DND-41 (cell line): Measurements from ENCODE around the gene EPHA8.

ENCODE experiments used
- ATAC-seq: fragments of 200-7000 bp; cut with Tn5 transposase; 3 replicates; pipeline ENCODE4 v1.9.1; 2021; ENCODE audit warnings: low read depth; ENCODE audit not compliant: insufficient read depth
- DNase-seq: peaks from one replicate; pipeline ENCODE4 v3.0.0-alpha.2; 2020
- H2AFZ ChIP-seq: 2 replicates; pipeline ENCODE4 v1.6.0; 2012; ENCODE audit warnings: low read depth, low read length
- H3K27ac ChIP-seq: 2 replicates; pipeline ENCODE4 v1.5.1; 2012; ENCODE audit warnings: low read length, inconsistent platforms
- H3K27me3 ChIP-seq: fragments of 200-600 bp; sonication (generic); 2 replicates; pipeline ENCODE4 v1.6.0; 2012; ENCODE audit warnings: low read length, mild to moderate bottlenecking, inconsistent platforms; ENCODE audit not compliant: insufficient read depth, poor library complexity
- H3K36me3 ChIP-seq: 2 replicates; pipeline ENCODE4 v1.5.1; 2012; ENCODE audit warnings: low read length, inconsistent platforms; ENCODE audit not compliant: insufficient read depth
- H3K4me1 ChIP-seq: 2 replicates; pipeline ENCODE4 v1.5.1; 2012; ENCODE audit warnings: mild to moderate bottlenecking, low read length; ENCODE audit not compliant: insufficient read depth
- H3K4me2 ChIP-seq: 2 replicates; pipeline ENCODE4 v1.6.0; 2012; ENCODE audit warnings: mild to moderate bottlenecking, moderate library complexity, low read length, inconsistent platforms; ENCODE audit not compliant: insufficient read depth
- H3K4me3 ChIP-seq, 2 experiments: fragments of 200-600 bp in 1 of 2; shearing (Covaris generic) in 1 of 2; 2 replicates each; pipeline ENCODE4 v1.5.1; 2012 to 2016; ENCODE audit warnings: inconsistent platforms in 2 of 2, low read length in 2 of 2, mild to moderate bottlenecking in 2 of 2, low read depth in 1 of 2, moderate library complexity in 1 of 2
- H3K79me2 ChIP-seq: 2 replicates; pipeline ENCODE4 v1.6.0; 2012; ENCODE audit warnings: low read length, inconsistent platforms; ENCODE audit not compliant: insufficient read depth
- H3K9ac ChIP-seq: 2 replicates; pipeline ENCODE4 v1.6.0; 2012; ENCODE audit warnings: low read depth, mild to moderate bottlenecking, inconsistent platforms, low read length, moderate library complexity
- H3K9me3 ChIP-seq: 2 replicates; pipeline ENCODE4 v1.5.1; 2012; ENCODE audit warnings: low read length, moderate library complexity, mild to moderate bottlenecking, inconsistent platforms; ENCODE audit not compliant: insufficient read depth, severe bottlenecking
- H4K20me1 ChIP-seq: 2 replicates; pipeline ENCODE4 v1.6.0; 2012; ENCODE audit warnings: low read length; ENCODE audit not compliant: insufficient read depth
- EZH2 ChIP-seq: IDR thresholded peaks from 3 replicates; pipeline ENCODE4 v1.6.1; 2012; ENCODE audit warnings: borderline replicate concordance, low read depth, mild to moderate bottlenecking, moderate library complexity, low read length, inconsistent platforms; ENCODE audit not compliant: severe bottlenecking
- TF ChIP-seq, protein P1 (sequence below): IDR thresholded peaks from 2 replicates; pipeline ENCODE4 v1.5.1; 2012; ENCODE audit warnings: borderline replicate concordance, low read length, moderate library complexity, mild to moderate bottlenecking; ENCODE audit not compliant: poor library complexity, severe bottlenecking; ENCODE audit errors: extremely low read depth

Gene EPHA8

DNA sequence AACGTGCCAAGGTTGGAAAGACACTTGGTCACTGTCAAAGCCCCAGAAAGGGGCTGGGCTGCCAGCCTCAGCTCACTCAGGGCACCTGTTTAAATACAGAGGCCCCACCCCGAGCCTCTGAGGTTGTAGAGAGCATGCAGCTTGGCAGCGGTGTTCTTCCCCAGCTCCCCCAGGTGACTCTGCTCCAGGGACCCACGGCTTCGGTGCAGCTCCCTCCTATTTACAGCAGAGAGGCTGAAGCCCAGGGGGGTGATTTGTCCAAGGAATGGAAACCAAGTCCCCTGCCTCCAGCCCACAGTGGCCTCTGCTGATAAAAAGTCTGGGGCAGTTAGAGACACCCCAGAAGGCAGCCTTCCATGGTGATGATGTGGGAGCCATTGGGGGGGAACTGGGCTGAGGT is 64.0 kb downstream of the EPHA8 start:
- TF ChIP-seq, protein P1, sequence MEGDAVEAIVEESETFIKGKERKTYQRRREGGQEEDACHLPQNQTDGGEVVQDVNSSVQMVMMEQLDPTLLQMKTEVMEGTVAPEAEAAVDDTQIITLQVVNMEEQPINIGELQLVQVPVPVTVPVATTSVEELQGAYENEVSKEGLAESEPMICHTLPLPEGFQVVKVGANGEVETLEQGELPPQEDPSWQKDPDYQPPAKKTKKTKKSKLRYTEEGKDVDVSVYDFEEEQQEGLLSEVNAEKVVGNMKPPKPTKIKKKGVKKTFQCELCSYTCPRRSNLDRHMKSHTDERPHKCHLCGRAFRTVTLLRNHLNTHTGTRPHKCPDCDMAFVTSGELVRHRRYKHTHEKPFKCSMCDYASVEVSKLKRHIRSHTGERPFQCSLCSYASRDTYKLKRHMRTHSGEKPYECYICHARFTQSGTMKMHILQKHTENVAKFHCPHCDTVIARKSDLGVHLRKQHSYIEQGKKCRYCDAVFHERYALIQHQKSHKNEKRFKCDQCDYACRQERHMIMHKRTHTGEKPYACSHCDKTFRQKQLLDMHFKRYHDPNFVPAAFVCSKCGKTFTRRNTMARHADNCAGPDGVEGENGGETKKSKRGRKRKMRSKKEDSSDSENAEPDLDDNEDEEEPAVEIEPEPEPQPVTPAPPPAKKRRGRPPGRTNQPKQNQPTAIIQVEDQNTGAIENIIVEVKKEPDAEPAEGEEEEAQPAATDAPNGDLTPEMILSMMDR = no peak
- TF ChIP-seq EZH2 = no peak
- no peak overlapping the region for H3K27ac ChIP-seq
- H3K4me1 ChIP-seq = no peaks in the 10 kb centered on the region
- no peak overlapping the region for H3K4me3 ChIP-seq
- peaks cover 3% of the 10 kb centered on the region for H3K27me3 ChIP-seq
- no peak overlapping the region for H3K4me2 ChIP-seq
- H3K79me2 ChIP-seq = no peaks in the 10 kb centered on the region
- no peak overlapping the region for H3K9ac ChIP-seq
- ATAC-seq (no peak), DNase-seq (no peak)
- H4K20me1 ChIP-seq = no peaks in the 10 kb centered on the region; the same call in 1 of the 2 replicates
- no peak overlapping the region for H2AFZ ChIP-seq
- H3K9me3 ChIP-seq = no peaks in the 10 kb centered on the region
- no peaks in the 10 kb centered on the region for H3K36me3 ChIP-seq

DNA sequence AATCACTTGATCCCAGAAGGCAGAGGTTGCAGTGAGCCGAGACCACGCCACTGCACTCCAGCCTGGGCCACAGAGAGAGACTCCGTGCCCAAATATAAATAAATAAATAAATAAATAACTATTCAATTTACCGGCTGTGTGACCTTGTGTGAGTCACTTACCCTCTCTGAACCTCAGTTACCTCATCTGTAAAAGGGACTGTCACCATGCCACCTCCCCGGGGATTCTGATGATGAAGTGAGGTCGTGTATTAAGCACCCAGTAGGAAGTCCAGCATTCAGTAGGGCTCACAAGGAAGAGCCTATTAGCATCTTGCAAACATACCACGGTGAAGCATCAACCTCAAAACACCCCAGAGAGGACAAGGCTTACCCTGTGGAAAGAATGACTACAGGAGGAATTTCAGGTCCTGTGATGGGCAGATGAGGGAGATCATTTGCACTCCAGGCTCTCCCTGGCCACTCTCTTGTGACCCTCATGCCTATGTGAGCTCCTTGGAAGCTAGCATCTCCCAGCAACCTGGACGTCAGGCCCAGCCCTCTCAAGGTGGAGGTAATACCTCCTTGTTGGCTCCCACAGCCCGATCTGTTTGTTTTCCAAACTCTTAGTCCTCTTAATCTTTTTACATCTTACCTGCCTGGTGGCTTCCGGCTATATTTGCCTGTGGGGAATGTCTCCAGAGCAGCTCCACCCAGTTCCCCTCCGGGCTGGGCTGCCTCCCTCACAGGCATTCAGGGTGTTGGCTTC is 65.6 kb downstream of the EPHA8 start:
- Histone ChIP-seq H3K27me3 (peaks cover 3% of the 10 kb centered on the region), H3K4me1 (no peaks in the 10 kb centered on the region), H4K20me1 (no peaks in the 10 kb centered on the region; the same call in 1 of the 2 replicates), H3K4me2 (no peak overlapping the region), H3K9me3 (no peaks in the 10 kb centered on the region), H2AFZ (no peak overlapping the region), H3K9ac (no peak overlapping the region), H3K4me3 (no peak overlapping the region), H3K36me3 (no peaks in the 10 kb centered on the region), H3K79me2 (no peaks in the 10 kb centered on the region), H3K27ac (no peak overlapping the region)
- TF ChIP-seq EZH2 = no peak
- TF ChIP-seq, protein P1 = no peak
- DNase-seq (no peak), ATAC-seq (no peak)

DNA sequence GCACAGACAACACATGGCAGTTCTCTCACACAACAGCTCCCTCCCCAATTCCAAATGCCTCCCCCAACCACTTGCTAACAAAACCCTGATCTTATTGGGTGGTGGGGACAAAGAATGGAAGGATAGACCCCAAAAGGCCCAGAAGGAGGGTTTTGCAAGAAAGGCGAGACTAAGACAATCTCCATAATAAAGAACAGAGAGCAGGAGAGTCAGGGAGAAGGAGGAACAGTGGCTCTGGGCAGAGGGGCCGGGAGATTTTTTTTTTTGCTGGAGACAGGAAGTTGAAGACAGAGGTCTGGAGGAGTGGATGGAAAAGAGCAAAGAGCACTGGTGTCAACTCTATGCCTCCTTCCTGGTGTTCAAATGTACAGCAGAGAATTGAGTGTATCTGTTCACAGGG is 66.6 kb downstream of the EPHA8 start:
- peaks cover 3% of the 10 kb centered on the region for H3K27me3 ChIP-seq
- H3K4me1 ChIP-seq = no peaks in the 10 kb centered on the region
- no peaks in the 10 kb centered on the region; the same call in 1 of the 2 replicates for H4K20me1 ChIP-seq
- ATAC-seq = no peak
- H3K4me2 ChIP-seq = no peak overlapping the region
- H2AFZ ChIP-seq = no peak overlapping the region
- H3K79me2 ChIP-seq = no peaks in the 10 kb centered on the region
- no peaks in the 10 kb centered on the region for H3K9me3 ChIP-seq
- H3K36me3 ChIP-seq = no peaks in the 10 kb centered on the region
- H3K4me3 ChIP-seq = no peak overlapping the region
- H3K9ac ChIP-seq = no peak overlapping the region
- H3K27ac ChIP-seq = no peak overlapping the region
- no peak for DNase-seq
- TF ChIP-seq EZH2 = no peak
- TF ChIP-seq, protein P1 = no peak
